ENCODE results near the gene PF4V1. TPM values are rescaled to one million over a fixed set of nuclear protein-coding genes. Genes with fewer than 3 reads are reported as not detected.
A peak's percentile ranks its signal among the peaks of the same experiment; 100 is the strongest.

The PF4V1 gene
- total RNA-seq, 1 donor from 2014 or later, result 1.6 TPM

DNA sequence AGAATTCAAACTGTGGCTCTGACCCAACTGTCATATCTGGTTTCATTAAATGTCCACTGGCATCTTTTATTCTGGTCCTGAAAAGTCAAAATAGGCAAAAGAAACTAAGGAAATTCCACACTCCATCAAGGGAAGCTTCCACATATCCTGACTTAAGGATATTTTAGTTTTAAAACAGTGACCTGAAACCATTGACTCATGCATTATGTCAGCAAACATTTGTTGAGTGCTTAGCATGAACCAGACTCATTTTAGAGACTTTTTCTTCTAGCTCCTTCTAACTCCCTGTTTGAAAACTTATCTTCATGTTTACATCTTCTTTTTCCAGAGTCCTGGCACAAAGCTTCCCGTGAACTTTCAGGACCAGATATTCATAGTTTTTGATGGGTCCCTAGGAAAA, 9.2 kb downstream of the PF4V1 start:
- peak; percentile 60 for DNase-seq (ENCODE audit: low read depth)
- no peak for FAIRE-seq
- TF ChIP-seq, protein P1, sequence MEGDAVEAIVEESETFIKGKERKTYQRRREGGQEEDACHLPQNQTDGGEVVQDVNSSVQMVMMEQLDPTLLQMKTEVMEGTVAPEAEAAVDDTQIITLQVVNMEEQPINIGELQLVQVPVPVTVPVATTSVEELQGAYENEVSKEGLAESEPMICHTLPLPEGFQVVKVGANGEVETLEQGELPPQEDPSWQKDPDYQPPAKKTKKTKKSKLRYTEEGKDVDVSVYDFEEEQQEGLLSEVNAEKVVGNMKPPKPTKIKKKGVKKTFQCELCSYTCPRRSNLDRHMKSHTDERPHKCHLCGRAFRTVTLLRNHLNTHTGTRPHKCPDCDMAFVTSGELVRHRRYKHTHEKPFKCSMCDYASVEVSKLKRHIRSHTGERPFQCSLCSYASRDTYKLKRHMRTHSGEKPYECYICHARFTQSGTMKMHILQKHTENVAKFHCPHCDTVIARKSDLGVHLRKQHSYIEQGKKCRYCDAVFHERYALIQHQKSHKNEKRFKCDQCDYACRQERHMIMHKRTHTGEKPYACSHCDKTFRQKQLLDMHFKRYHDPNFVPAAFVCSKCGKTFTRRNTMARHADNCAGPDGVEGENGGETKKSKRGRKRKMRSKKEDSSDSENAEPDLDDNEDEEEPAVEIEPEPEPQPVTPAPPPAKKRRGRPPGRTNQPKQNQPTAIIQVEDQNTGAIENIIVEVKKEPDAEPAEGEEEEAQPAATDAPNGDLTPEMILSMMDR (IDR thresholded peaks at IDR 0.05; ENCODE audit: insufficient read depth, low read length, severe bottlenecking), result no peak
- H3K27me3 ChIP-seq (ENCODE audit: control insufficient read depth, insufficient read depth, low read length), result no peaks in the 10 kb centered on the region
- H3K4me3 ChIP-seq (ENCODE audit: low read depth, low read length), result no peak overlapping the region
- no peaks in the 10 kb centered on the region for H3K36me3 ChIP-seq (ENCODE audit: control insufficient read depth, insufficient read depth, low read length)

DNA sequence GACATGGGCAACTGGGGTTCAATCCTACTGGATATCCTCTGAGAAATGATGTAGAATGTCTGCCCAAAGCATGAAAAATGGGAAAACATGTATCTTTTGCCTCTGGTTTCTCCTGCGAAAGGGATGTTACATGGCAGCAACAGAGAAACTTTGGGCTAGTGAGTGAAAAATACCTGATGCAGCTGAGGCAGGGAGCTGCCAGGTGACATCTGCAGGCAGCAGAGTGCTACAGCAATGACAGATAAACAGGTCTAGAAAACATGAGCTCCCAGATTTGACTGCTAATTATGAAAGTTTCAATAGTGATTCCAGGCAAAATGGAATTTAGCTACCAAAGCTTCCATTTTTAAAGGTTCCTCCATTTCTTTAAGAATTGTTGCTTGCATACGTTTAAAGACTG, 11.3 kb downstream of the PF4V1 start:
- FAIRE-seq, result peak; percentile 68
- H3K36me3 ChIP-seq (ENCODE audit: control insufficient read depth, insufficient read depth, low read length), result no peaks in the 10 kb centered on the region
- no peak overlapping the region for H3K4me3 ChIP-seq (ENCODE audit: low read depth, low read length)
- DNase-seq (ENCODE audit: low read depth), result peak; percentile 59
- H3K27me3 ChIP-seq (ENCODE audit: control insufficient read depth, insufficient read depth, low read length), result no peaks in the 10 kb centered on the region
- TF ChIP-seq, protein P1 (IDR thresholded peaks at IDR 0.05; ENCODE audit: insufficient read depth, low read length, severe bottlenecking), result peak; percentile 71

DNA sequence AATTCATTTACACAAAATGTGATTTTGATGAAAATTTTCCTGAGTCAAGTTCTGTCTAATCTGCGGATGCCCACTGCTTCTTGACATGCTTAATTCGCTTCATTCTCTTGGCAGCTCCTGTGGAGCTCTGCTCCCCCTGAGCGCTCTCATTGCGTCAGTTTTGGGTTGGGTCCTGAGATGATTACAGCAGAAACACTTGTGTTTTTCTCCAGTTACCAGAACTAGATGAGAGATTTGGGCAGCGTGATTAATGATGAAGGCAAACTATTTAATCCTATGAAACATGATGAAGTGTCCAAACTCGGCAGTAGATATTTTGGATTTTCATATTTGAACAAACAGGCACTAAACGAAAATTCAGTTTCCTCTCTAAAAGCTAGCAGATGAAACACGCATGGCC, 11.9 kb downstream of the PF4V1 start:
- H3K4me3 ChIP-seq (ENCODE audit: low read depth, low read length), result no peak overlapping the region
- FAIRE-seq (no peak), DNase-seq (ENCODE audit: low read depth) (peak; percentile 50)
- H3K36me3 ChIP-seq (ENCODE audit: control insufficient read depth, insufficient read depth, low read length), result no peaks in the 10 kb centered on the region
- TF ChIP-seq, protein P1 (IDR thresholded peaks at IDR 0.05; ENCODE audit: insufficient read depth, low read length, severe bottlenecking), result no peak
- no peaks in the 10 kb centered on the region for H3K27me3 ChIP-seq (ENCODE audit: control insufficient read depth, insufficient read depth, low read length)

DNA sequence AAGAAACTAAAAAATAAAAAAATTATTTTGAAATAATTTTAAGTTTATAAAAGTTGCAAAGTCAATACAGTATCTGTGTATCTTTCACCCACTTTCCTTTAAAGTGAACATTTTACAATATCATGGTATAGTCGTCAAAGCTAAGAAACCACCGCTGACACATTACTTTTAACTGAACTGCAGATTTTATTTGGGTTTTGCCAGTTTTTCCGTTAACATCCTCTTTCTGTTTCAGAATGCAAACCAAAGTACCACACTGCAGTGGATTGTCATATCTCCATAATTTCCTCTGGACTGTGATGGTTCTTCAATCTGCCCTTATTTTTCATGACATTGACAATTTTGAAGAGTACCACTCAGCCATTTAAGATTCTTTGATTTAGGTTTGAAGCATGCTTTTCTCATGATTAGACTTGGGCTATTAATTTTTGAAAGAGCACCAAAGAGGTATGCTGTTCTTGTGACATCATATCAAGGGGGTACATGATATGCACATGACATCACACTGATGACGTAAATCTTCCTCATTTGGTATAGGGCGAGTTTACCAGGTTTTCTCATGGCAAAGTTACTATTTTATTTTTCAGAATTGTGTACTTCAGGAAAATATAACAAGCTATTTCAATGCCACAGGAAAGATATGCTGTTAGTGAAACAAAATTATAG, 12.5 kb downstream of the PF4V1 start:
- DNase-seq (ENCODE audit: low read depth) (no peak), FAIRE-seq (no peak)
- TF ChIP-seq, protein P1 (IDR thresholded peaks at IDR 0.05; ENCODE audit: insufficient read depth, low read length, severe bottlenecking), result no peak
- Histone ChIP-seq H3K36me3 (ENCODE audit: control insufficient read depth, insufficient read depth, low read length) (no peaks in the 10 kb centered on the region), H3K4me3 (ENCODE audit: low read depth, low read length) (no peak overlapping the region), H3K27me3 (ENCODE audit: control insufficient read depth, insufficient read depth, low read length) (no peaks in the 10 kb centered on the region)

DNA sequence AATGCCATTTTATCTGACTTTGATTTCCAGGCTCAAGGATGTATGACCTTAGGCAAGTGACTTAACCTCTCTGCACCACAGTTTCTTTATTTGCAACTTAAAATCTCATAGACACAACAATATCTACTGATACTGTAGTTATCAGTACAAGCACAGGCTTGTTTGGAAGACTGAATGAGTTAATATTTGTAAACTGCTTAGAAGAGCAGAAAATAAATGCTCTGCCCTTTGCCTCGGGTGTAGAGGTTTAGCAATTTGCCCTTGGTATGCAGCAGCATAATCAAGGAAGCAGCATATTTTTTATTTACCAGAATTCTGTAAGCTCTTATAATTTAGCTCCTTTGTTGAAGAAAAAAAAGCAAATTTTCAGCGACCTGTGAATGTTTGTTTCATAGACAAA, 13.2 kb downstream of the PF4V1 start:
- no peaks in the 10 kb centered on the region for H3K36me3 ChIP-seq (ENCODE audit: control insufficient read depth, insufficient read depth, low read length)
- peak; percentile 81 for DNase-seq (ENCODE audit: low read depth)
- no peak for FAIRE-seq
- H3K4me3 ChIP-seq (ENCODE audit: low read depth, low read length), result no peak overlapping the region
- H3K27me3 ChIP-seq (ENCODE audit: control insufficient read depth, insufficient read depth, low read length), result no peaks in the 10 kb centered on the region
- TF ChIP-seq, protein P1 (IDR thresholded peaks at IDR 0.05; ENCODE audit: insufficient read depth, low read length, severe bottlenecking), result no peak

DNA sequence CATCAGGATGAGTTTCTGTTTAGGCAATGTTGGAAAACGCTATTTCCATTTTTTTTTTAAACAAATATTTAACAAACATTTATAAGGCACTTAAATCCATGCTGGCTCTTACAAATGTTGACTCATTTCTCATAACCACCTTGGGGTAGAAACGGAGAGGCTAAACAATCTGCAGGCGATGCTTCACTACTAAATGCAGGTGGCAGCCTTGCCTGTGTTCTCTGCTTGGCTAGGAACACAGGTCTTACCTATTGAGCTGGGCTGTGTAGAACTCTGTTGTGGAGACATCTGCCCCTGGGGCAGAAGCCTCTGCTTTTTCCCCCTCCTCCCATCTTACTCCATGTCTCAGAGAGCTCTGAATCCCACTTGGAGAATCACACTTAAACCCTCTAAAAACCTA, 14.7 kb downstream of the PF4V1 start:
- H3K27me3 ChIP-seq (ENCODE audit: control insufficient read depth, insufficient read depth, low read length), result no peaks in the 10 kb centered on the region
- H3K4me3 ChIP-seq (ENCODE audit: low read depth, low read length), result no peak overlapping the region
- TF ChIP-seq, protein P1 (IDR thresholded peaks at IDR 0.05; ENCODE audit: insufficient read depth, low read length, severe bottlenecking), result peak; percentile 45
- FAIRE-seq (no peak), DNase-seq (ENCODE audit: low read depth) (peak; percentile 92)
- H3K36me3 ChIP-seq (ENCODE audit: control insufficient read depth, insufficient read depth, low read length), result no peaks in the 10 kb centered on the region

Measured in bronchial epithelial cell (primary cell).